ENCODE data around the gene MAMDC4.

Gene MAMDC4

GRCh38 chr9:136856079-136856476 is 3.9 kb downstream of the MAMDC4 start:
- Histone ChIP-seq H3K4me1 (peaks cover 24% of the 10 kb centered on the region), H3K9me3 (no peaks in the 10 kb centered on the region), H3K4me3 (ENCODE audit: low read depth, low read length) (no peak overlapping the region), H3K27me3 (no peaks in the 10 kb centered on the region), H3K36me3 (peaks cover 25% of the 10 kb centered on the region)
- DNase-seq, result no peak
- TF ChIP-seq, protein P1, sequence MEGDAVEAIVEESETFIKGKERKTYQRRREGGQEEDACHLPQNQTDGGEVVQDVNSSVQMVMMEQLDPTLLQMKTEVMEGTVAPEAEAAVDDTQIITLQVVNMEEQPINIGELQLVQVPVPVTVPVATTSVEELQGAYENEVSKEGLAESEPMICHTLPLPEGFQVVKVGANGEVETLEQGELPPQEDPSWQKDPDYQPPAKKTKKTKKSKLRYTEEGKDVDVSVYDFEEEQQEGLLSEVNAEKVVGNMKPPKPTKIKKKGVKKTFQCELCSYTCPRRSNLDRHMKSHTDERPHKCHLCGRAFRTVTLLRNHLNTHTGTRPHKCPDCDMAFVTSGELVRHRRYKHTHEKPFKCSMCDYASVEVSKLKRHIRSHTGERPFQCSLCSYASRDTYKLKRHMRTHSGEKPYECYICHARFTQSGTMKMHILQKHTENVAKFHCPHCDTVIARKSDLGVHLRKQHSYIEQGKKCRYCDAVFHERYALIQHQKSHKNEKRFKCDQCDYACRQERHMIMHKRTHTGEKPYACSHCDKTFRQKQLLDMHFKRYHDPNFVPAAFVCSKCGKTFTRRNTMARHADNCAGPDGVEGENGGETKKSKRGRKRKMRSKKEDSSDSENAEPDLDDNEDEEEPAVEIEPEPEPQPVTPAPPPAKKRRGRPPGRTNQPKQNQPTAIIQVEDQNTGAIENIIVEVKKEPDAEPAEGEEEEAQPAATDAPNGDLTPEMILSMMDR (IDR thresholded peaks at IDR 0.05; ENCODE audit: low read depth, low read length), result no peak

- Histone ChIP-seq H3K4me3 (ENCODE audit: low read depth, low read length) (no peak overlapping the region), H3K36me3 (peaks cover 25% of the 10 kb centered on the region), H3K27me3 (no peaks in the 10 kb centered on the region), H3K9me3 (no peaks in the 10 kb centered on the region), H3K4me1 (peaks cover 24% of the 10 kb centered on the region)
- TF ChIP-seq, protein P1 (IDR thresholded peaks at IDR 0.05; ENCODE audit: low read depth, low read length), result no peak; the same call in 1 of the 2 replicates
- DNase-seq, result peak; percentile 13
Measured at GRCh38 chr9:136856541-136857141, 4.5 kb downstream of the MAMDC4 start.

- Histone ChIP-seq H3K36me3 (peaks cover 30% of the 10 kb centered on the region), H3K9me3 (no peaks in the 10 kb centered on the region), H3K27me3 (no peaks in the 10 kb centered on the region), H3K4me3 (ENCODE audit: low read depth, low read length) (no peak overlapping the region), H3K4me1 (peaks cover 24% of the 10 kb centered on the region)
- peak; percentile 18 for DNase-seq
- TF ChIP-seq, protein P1 (IDR thresholded peaks at IDR 0.05; ENCODE audit: low read depth, low read length), result no peak
Measured at GRCh38 chr9:136857166-136857565, 5.0 kb downstream of the MAMDC4 start.

DNA sequence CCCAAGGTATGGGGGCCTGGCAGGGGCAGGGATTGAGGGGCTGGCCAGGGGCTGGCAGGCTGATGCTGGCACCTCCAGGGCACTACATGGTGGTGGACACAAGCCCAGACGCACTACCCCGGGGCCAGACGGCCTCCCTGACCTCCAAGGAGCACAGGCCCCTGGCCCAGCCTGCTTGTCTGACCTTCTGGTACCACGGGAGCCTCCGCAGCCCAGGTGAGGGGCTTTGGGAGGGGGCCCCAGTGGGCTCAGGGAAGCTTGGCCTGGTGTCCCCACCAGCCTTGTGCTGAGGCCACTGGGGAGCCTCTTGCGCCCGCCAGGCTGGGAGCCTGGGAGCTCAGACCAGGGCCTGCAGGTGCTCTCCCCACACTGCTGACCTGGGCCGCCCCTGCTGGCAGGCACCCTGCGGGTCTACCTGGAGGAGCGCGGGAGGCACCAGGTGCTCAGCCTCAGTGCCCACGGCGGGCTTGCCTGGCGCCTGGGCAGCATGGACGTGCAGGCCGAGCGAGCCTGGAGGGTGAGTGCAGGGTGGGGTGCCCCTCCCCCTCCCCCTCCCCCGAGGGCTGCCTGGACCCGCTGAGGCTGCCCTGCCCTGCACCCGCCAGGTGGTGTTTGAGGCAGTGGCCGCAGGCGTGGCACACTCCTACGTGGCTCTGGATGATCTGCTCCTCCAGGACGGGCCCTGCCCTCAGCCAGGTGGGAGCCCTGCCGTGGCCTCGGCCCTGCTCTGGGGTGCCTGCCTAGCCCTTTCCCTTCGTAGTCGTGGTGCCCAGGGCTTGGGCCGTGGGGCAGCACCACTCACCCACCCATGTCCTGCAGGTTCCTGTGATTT is 5.7 kb downstream of the MAMDC4 start:
- TF ChIP-seq, protein P1 (IDR thresholded peaks at IDR 0.05; ENCODE audit: low read depth, low read length), result no peak
- H3K4me1 ChIP-seq, result peaks cover 24% of the 10 kb centered on the region
- peak; percentile 14 for DNase-seq
- peaks cover 37% of the 10 kb centered on the region for H3K36me3 ChIP-seq
- no peaks in the 10 kb centered on the region for H3K27me3 ChIP-seq
- H3K9me3 ChIP-seq, result no peaks in the 10 kb centered on the region
- no peak overlapping the region for H3K4me3 ChIP-seq (ENCODE audit: low read depth, low read length)

GRCh38 chr9:136858452-136858843 is 6.3 kb downstream of the MAMDC4 start:
- H3K9me3 ChIP-seq, result no peaks in the 10 kb centered on the region
- DNase-seq, result peak; percentile 11

More at GRCh38 chr9:136858452-136858843, 6.3 kb downstream of the MAMDC4 start:
- peaks cover 24% of the 10 kb centered on the region for H3K4me1 ChIP-seq
- no peak overlapping the region for H3K4me3 ChIP-seq (ENCODE audit: low read depth, low read length)
- TF ChIP-seq, protein P1 (IDR thresholded peaks at IDR 0.05; ENCODE audit: low read depth, low read length), result no peak
- no peaks in the 10 kb centered on the region for H3K27me3 ChIP-seq
- H3K36me3 ChIP-seq, result peaks cover 43% of the 10 kb centered on the region

All from BE2C (cell line).